Measurements from ENCODE around the gene PTGIS. TPM values are rescaled to one million over a fixed set of nuclear protein-coding genes. Genes with fewer than 3 reads are reported as not detected.

PTGIS gene
- total RNA-seq, 1 donor from 2014 or later: 0.13 TPM

- peak in 1 of 2 donors; percentile 16 for DNase-seq (ENCODE audit: low read depth in 2 of 2)
Observed at GRCh38 chr20:49501917-49502316, 66.0 kb downstream of the PTGIS start.

DNA sequence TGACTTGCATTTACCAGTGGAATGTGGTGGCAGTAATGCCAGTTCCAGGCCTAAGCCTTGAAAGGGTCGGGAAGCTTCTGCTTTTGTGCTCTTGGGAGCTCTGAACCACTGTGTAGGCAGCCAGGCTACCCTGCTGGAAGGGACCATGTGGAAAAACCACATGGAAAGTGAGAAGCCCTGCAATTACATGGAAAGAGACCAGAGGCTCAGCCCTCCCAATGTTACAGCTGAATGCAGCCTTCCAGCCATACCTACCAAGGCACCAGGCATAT, 70.6 kb downstream of the PTGIS start:
- no peak for DNase-seq (ENCODE audit: low read depth in 2 of 2)

DNA sequence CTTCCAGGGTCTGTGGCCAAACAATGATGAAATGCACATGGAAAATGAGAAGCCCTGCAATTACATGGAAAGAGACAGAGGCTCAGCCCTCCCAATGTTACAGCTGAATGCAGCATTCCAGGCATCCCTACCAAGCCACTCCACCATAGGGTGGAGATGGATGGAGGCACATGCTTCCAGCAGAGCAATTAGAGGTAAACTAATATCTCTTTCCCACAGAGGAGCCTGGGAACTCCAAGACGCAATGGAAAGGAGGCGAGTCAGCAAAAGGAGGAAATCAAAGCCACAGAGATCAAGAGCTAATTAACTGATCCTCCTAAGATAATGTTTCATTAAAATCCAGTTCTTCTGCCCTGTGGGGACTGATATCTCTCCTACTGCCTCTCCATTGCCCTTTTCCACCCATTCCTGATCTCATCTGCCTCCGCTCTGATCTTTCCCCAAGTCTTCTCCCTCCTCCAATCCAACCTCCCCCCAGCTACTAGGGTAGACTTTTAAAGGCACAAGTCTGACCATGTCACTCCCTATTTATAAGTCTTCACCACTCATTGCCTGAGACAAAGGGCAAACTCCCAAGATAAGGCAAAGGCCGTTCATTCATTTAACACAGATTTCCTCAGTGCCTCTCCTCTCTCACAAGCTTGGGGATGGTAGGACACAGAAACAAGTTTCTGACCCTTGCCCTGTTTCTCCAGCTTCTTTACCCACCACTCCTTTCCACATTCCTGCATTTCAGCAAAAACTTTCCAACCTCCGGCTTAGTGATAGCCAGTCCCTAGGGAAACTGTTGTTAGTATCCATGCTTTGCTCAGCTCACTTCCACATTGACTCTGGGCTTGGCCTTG, 71.2 kb downstream of the PTGIS start:
- DNase-seq (ENCODE audit: low read depth in 2 of 2): no peak

GRCh38 chr20:49496043-49496442, 71.9 kb downstream of the PTGIS start:
- DNase-seq (ENCODE audit: low read depth in 2 of 2): no peak

DNA sequence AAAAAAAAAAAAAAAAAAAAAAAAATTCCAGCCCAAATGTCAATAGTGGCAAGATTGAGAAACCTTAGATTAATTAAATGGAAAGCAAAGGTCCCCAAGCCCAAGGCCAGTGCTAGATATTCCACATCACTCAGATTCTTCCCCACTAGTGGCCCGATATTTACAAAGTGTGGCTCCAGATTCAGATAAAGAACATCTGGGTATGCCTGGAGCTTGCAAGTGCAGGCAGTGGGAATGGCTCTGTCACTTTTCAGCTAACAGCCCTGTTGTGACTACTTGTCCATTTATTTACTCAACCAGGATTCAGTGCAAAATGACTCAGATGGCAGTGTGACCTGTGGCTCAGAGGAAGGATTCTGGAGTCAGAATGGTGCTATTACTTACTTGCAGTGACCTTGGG, 77.2 kb downstream of the PTGIS start:
- no peak for DNase-seq (ENCODE audit: low read depth in 2 of 2)

GRCh38 chr20:49489688-49490087, 78.2 kb downstream of the PTGIS start:
- DNase-seq (ENCODE audit: low read depth in 2 of 2): no peak

GRCh38 chr20:49486064-49486463, 81.9 kb downstream of the PTGIS start:
- DNase-seq (ENCODE audit: low read depth in 2 of 2): no peak

DNA sequence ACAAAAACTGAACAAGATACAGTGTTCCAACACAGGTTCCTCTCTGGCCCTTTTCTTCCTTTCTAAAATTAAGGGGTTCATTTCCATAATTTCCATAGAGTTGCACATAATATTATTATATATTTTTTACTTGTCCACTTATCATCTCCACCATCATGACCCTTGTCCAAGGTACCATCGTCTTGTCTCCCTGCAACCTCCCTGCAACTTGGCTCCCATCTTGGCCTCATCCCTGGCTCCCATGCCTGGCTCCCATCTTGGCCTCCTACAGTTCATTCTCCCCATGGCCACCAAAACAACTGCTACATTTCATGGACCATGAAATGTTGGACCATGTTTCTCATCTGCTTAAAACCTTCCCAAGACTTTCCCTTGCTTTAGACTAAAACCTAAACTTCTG, 82.4 kb downstream of the PTGIS start:
- DNase-seq (ENCODE audit: low read depth in 2 of 2): no peak

GRCh38 chr20:49484180-49485140, 83.5 kb downstream of the PTGIS start:
- DNase-seq (ENCODE audit: low read depth in 2 of 2): peak; percentile 40 to 75

DNA sequence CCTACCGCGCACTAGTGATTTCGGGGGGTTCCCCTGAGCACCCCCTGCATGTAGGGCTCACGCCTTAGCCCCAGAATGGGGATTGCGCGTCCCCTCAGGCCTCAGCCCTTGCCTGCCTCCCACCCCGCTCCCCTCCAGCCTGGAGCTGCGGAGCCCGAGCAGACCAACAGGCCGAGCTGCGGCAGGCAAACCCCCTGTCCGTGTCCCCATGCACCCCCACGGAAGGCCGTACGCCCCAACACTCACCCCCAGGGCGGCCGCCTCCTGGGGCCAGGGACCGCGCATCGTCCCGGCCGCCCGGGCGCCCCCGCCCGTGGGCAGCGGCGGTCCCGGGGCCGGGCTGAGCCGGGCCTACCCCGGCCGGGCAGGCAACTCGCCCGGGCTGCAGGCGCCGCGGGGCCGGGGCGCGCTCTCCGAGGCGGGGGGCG, 84.2 kb downstream of the PTGIS start:
- DNase-seq (ENCODE audit: low read depth in 2 of 2): no peak

GRCh38 chr20:49483018-49483695, 84.8 kb downstream of the PTGIS start:
- no peak for DNase-seq (ENCODE audit: low read depth in 2 of 2)

DNA sequence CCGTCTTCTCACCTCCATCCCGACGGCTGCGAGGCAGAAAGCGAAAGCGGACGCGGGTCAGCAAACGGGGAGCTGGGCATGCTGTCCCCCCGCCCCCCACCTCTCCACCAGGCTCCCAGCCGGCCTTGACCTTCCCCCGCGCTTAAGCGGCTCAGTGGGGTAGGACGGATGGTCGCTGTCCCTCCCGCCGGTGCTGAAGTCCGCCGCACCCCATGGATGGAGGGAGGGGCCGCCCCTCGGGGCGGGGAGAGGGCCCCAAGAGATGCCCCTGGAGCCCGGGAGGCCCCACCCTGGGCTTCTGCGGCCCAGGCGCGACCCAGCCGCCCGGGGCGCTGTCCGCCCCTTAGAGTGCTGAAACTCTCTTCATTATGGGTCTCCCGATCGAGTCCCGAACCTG, 85.3 kb downstream of the PTGIS start, which contains the start of gene KCNB1:
TSS of gene KCNB1 (minus strand) at position 48 of the 397 bp plus-strand sequence. CDS start 188 bp downstream, outside the sequence.
- DNase-seq (ENCODE audit: low read depth in 2 of 2): peak in 1 of 2 donors; percentile 28

DNA sequence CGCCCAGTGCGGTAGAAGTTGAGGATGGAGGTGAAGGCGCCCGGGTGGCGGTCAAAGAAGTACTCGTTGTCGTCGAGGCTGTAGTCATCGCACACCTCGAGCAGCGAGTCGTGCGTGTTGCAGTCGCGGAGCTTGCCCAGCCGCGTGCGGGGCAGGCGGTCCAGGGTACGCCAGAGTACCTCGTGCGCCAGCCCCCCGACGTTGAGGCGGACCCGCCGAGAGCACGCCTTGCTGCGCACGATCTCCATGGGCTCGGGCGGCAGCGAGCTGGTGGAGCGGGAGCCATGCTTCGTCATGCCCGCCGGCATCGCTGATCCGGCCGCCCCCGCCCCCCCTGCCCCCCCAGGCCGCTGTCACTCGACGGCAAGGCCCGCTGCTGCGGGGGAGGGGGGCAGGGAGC, 85.8 kb downstream of the PTGIS start:
- DNase-seq (ENCODE audit: low read depth in 2 of 2): no peak

- DNase-seq (ENCODE audit: low read depth in 2 of 2): no peak
Observed at GRCh38 chr20:49481116-49481515, 86.8 kb downstream of the PTGIS start.

GRCh38 chr20:49480236-49480635, 87.7 kb downstream of the PTGIS start:
- DNase-seq (ENCODE audit: low read depth in 2 of 2): no peak

- no peak for DNase-seq (ENCODE audit: low read depth in 2 of 2)
Observed at GRCh38 chr20:49479785-49480184, 88.2 kb downstream of the PTGIS start.

DNA sequence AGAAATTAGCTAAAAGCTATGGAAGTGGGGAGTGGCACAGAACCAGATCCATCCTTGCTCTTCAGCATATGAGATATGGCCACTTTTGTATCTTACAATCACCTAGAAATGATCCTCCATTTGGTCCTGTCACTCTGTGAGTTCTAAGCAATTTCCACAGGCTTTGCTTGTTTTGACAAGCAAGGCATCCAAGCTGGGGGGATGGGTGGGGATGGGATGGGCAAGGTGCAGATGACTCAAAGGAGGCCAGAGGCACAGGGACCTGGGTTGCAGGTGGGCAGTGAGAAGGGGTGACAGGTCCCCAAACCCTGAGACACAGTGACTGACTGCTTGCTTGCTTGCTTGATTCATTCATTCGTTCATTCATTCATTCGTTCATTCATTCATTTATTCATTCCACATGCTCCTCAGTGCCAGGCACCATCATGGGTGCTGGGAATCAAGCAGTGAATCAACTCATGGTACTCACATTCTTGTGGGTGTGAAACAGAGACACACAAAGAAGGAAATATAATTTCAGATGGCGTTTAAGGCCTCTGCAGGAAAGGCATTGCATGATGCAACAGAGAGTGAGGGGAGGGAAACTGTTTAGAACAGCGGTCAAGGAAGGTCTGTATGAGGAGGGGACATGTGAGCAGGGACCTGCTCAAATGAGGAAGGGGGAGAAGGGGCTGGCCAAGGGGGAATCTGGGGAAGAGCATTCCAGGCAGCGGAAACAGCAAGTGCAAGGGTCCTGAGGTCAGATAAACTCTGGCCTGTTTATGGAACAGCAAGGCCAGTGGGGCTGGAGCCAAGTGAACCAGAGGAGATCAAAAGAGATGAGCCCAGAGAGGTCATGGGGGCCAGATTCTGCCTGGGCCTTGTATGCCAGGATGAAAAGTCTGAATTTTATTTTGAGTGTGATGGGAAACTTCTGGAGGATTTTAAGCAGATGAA, 88.9 kb downstream of the PTGIS start:
- DNase-seq (ENCODE audit: low read depth in 2 of 2): no peak

- DNase-seq (ENCODE audit: low read depth in 2 of 2): no peak
Observed at GRCh38 chr20:49478266-49478665, 89.7 kb downstream of the PTGIS start.

DNA sequence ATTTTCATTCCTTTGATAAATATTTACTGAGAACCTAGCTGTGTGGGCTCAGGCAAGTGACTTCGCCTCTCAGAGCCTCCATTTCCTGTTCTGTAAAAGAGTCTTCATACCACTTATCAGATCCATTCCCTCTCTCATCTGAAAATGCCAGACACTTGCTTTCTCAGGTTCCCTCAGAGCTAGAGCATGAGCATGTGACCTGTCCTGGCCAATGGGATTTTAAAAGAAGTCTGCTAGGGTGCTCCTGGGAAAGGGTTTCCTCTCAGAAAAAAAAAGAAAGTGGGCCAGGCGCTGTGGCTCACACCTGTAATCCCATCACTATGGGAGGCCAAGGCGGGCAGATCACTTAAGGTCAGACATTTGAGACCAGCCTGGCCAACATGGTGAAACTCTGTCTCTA, 90.7 kb downstream of the PTGIS start:
- no peak for DNase-seq (ENCODE audit: low read depth in 2 of 2)

DNA sequence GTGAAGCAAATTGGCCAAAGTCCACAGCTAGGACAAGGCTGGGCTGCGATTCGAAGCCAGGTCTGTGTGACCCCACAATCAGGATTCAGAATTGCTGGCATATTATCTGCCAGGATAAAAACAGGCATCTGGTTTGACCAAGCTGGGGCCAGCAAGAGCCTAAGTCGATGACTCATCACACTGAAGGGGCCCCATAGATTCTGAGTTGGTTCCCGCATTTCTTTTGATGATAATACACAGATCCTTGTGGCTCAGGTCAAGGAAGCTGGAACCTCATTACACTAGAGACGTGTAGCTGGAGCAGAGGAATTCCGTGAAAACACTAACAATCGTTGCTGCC, 92.0 kb downstream of the PTGIS start:
- DNase-seq (ENCODE audit: low read depth in 2 of 2): no peak

Measured in dermis microvascular lymphatic vessel endothelial cell (primary cell).